Measurements from ENCODE around the gene PEX1.

DNA sequence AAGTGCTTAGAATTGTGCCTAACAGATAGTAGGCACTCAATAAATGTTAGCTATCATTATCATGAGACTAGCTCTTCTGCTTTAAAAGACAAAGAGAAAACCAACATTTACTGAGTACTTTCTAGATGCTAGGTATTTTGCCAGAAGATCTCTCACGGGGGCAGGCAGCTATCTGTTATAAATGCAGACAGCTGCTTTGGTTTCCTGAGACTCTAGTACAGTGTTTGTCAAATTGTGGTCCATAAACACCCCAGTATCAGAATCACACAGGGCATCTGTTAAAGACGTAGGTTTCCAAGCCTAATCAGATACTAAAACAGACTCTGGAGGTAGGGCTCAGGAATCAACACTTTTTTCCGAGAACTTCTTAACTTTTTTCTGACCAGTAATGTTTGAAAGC is 48.0 kb upstream of the PEX1 start:
- TF ChIP-seq, protein P1, sequence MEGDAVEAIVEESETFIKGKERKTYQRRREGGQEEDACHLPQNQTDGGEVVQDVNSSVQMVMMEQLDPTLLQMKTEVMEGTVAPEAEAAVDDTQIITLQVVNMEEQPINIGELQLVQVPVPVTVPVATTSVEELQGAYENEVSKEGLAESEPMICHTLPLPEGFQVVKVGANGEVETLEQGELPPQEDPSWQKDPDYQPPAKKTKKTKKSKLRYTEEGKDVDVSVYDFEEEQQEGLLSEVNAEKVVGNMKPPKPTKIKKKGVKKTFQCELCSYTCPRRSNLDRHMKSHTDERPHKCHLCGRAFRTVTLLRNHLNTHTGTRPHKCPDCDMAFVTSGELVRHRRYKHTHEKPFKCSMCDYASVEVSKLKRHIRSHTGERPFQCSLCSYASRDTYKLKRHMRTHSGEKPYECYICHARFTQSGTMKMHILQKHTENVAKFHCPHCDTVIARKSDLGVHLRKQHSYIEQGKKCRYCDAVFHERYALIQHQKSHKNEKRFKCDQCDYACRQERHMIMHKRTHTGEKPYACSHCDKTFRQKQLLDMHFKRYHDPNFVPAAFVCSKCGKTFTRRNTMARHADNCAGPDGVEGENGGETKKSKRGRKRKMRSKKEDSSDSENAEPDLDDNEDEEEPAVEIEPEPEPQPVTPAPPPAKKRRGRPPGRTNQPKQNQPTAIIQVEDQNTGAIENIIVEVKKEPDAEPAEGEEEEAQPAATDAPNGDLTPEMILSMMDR (conservative IDR thresholded peaks at IDR 0.05; ENCODE audit: low read depth, low read length) = no peak
- TF ChIP-seq POLR2A (IDR thresholded peaks at IDR 0.05; ENCODE audit: low read depth, low read length) (no peak), RAD21 (IDR thresholded peaks at IDR 0.05; ENCODE audit: low read length) (no peak), ELK1 (IDR thresholded peaks at IDR 0.05; ENCODE audit: borderline replicate concordance, low read depth, low read length) (no peak), USF2 (IDR thresholded peaks at IDR 0.05; ENCODE audit: low read depth, low read length) (no peak), MAZ (IDR thresholded peaks at IDR 0.05; ENCODE audit: borderline replicate concordance, low read depth, low read length) (no peak), MAFK (IDR thresholded peaks at IDR 0.05; ENCODE audit: low read depth, low read length) (no peak), CEBPB (IDR thresholded peaks at IDR 0.05; ENCODE audit: low read depth, low read length) (no peak), SMC3 (IDR thresholded peaks at IDR 0.05; ENCODE audit: low read depth, low read length) (no peak), RFX5 (IDR thresholded peaks at IDR 0.05; ENCODE audit: low read depth, low read length) (no peak), RCOR1 (IDR thresholded peaks at IDR 0.05; ENCODE audit: insufficient replicate concordance, low read length) (no peak), CHD1 (IDR thresholded peaks at IDR 0.05; ENCODE audit: low read depth, low read length) (no peak), BHLHE40 (IDR thresholded peaks at IDR 0.05; ENCODE audit: low read depth, low read length) (no peak)

All from IMR-90 (cell line).